Activated naive CD8-positive, alpha-beta T cell treated with anti-CD3 and anti-CD28 coated beads, Interleukin-2, amount 50 U/mL, for 24 hours (primary cell): Measurements from ENCODE around the gene COL5A1.
"Not testable (repeated sequence)": the region's sequence is repeated elsewhere in the genome, so short reads cannot be mapped to it uniquely, and the experiment has no call there.

ENCODE experiments used
- ATAC-seq: fragments of 150-1000 bp; cut with Tn5 transposase; one replicate; pipeline ENCODE4 v1.10.0; 2021
- DNase-seq: peaks from one replicate; pipeline ENCODE4 v3.0.0; 2021
- H3K27ac Mint-ChIP-seq: one replicate; pipeline ENCODE4 v1.8.0; 2021; ENCODE audit warnings: mild to moderate bottlenecking, mixed read lengths
- H3K27me3 Mint-ChIP-seq: one replicate; pipeline ENCODE4 v1.8.0; 2021; ENCODE audit warnings: mixed read lengths
- H3K36me3 Mint-ChIP-seq: one replicate; pipeline ENCODE4 v1.8.0; 2021; ENCODE audit warnings: low read depth, mixed read lengths
- H3K4me1 Mint-ChIP-seq: one replicate; pipeline ENCODE4 v1.8.0; 2021; ENCODE audit warnings: mixed read lengths
- H3K4me3 Mint-ChIP-seq: one replicate; pipeline ENCODE4 v1.8.0; 2021; ENCODE audit warnings: mild to moderate bottlenecking, moderate library complexity, mixed read lengths
- H3K9me3 Mint-ChIP-seq: one replicate; pipeline ENCODE4 v1.8.0; 2021; ENCODE audit warnings: mixed read lengths

The COL5A1 gene

GRCh38 chr9:134710901-134711300 is 69.3 kb downstream of the COL5A1 start:
- H3K4me3 Mint-ChIP-seq, result no peak overlapping the region
- ATAC-seq (no peak), DNase-seq (no peak)
- H3K36me3 Mint-ChIP-seq, result no peaks in the 10 kb centered on the region
- H3K27me3 Mint-ChIP-seq, result no peaks in the 10 kb centered on the region
- no peak overlapping the region for H3K27ac Mint-ChIP-seq
- peaks cover 10% of the 10 kb centered on the region for H3K9me3 Mint-ChIP-seq
- no peaks in the 10 kb centered on the region for H3K4me1 Mint-ChIP-seq

- Mint-ChIP-seq H3K4me1 (no peaks in the 10 kb centered on the region), H3K27me3 (no peaks in the 10 kb centered on the region), H3K36me3 (no peaks in the 10 kb centered on the region), H3K9me3 (peaks cover 10% of the 10 kb centered on the region), H3K4me3 (no peak overlapping the region), H3K27ac (no peak overlapping the region)
- ATAC-seq, result no peak
- DNase-seq, result no peak
These were observed 70.6 kb downstream of the COL5A1 start for GRCh38 chr9:134712243-134712642.

- DNase-seq (no peak), ATAC-seq (no peak)
- H3K27me3 Mint-ChIP-seq, result no peaks in the 10 kb centered on the region
These were observed 71.3 kb downstream of the COL5A1 start for GRCh38 chr9:134712926-134713325.

GRCh38 chr9:134715536-134715935 is 73.9 kb downstream of the COL5A1 start:
- not testable (repeated sequence) for ATAC-seq, DNase-seq, H3K36me3 Mint-ChIP-seq, H3K4me1 Mint-ChIP-seq, H3K4me3 Mint-ChIP-seq, H3K27me3 Mint-ChIP-seq, H3K27ac Mint-ChIP-seq
- H3K9me3 Mint-ChIP-seq, result peaks cover 10% of the 10 kb centered on the region

More at GRCh38 chr9:134712926-134713325, 71.3 kb downstream of the COL5A1 start:
- Mint-ChIP-seq H3K27ac (no peak overlapping the region), H3K36me3 (no peaks in the 10 kb centered on the region), H3K4me3 (no peak overlapping the region), H3K4me1 (no peaks in the 10 kb centered on the region), H3K9me3 (peaks cover 10% of the 10 kb centered on the region)

- ATAC-seq, result no peak
- Mint-ChIP-seq H3K4me3 (no peak overlapping the region), H3K9me3 (peaks cover 10% of the 10 kb centered on the region), H3K36me3 (no peaks in the 10 kb centered on the region), H3K27ac (no peak overlapping the region), H3K27me3 (peaks cover 2% of the 10 kb centered on the region), H3K4me1 (no peaks in the 10 kb centered on the region)
- no peak for DNase-seq
These were observed 74.5 kb downstream of the COL5A1 start for GRCh38 chr9:134716067-134716466.

- peaks cover 10% of the 10 kb centered on the region for H3K9me3 Mint-ChIP-seq
- H3K4me1 Mint-ChIP-seq, result no peaks in the 10 kb centered on the region
- DNase-seq, result no peak
- no peak overlapping the region for H3K4me3 Mint-ChIP-seq
- H3K27me3 Mint-ChIP-seq, result peaks cover 2% of the 10 kb centered on the region
- no peak for ATAC-seq
- no peak overlapping the region for H3K27ac Mint-ChIP-seq
- H3K36me3 Mint-ChIP-seq, result no peaks in the 10 kb centered on the region
These were observed 75.5 kb downstream of the COL5A1 start for GRCh38 chr9:134717056-134717455.

- Mint-ChIP-seq H3K9me3 (peaks cover 10% of the 10 kb centered on the region), H3K4me1 (no peaks in the 10 kb centered on the region), H3K27ac (no peak overlapping the region), H3K36me3 (no peaks in the 10 kb centered on the region), H3K4me3 (no peak overlapping the region), H3K27me3 (peaks cover 4% of the 10 kb centered on the region)
- DNase-seq (no peak), ATAC-seq (no peak)
These were observed 76.5 kb downstream of the COL5A1 start for GRCh38 chr9:134717924-134718645.

GRCh38 chr9:134719331-134719730 is 77.7 kb downstream of the COL5A1 start:
- H3K27me3 Mint-ChIP-seq, result peaks cover 4% of the 10 kb centered on the region
- peak overlapping the region; percentile 2 for H3K27ac Mint-ChIP-seq
- H3K4me3 Mint-ChIP-seq, result no peak overlapping the region
- no peak for DNase-seq
- ATAC-seq, result no peak
- peaks cover 2% of the 10 kb centered on the region for H3K9me3 Mint-ChIP-seq
- no peaks in the 10 kb centered on the region for H3K36me3 Mint-ChIP-seq
- H3K4me1 Mint-ChIP-seq, result no peaks in the 10 kb centered on the region

GRCh38 chr9:134720136-134720753 is 78.6 kb downstream of the COL5A1 start:
- Mint-ChIP-seq H3K4me1 (no peaks in the 10 kb centered on the region), H3K27ac (no peak overlapping the region), H3K9me3 (no peaks in the 10 kb centered on the region), H3K4me3 (no peak overlapping the region), H3K27me3 (peaks cover 5% of the 10 kb centered on the region), H3K36me3 (no peaks in the 10 kb centered on the region)
- DNase-seq (no peak), ATAC-seq (no peak)

GRCh38 chr9:134720796-134721195 is 79.2 kb downstream of the COL5A1 start:
- ATAC-seq (no peak), DNase-seq (no peak)
- Mint-ChIP-seq H3K9me3 (no peaks in the 10 kb centered on the region), H3K4me1 (no peaks in the 10 kb centered on the region), H3K36me3 (no peaks in the 10 kb centered on the region), H3K27ac (no peak overlapping the region), H3K27me3 (peaks cover 9% of the 10 kb centered on the region), H3K4me3 (no peak overlapping the region)

GRCh38 chr9:134721344-134721743 is 79.7 kb downstream of the COL5A1 start:
- peaks cover 9% of the 10 kb centered on the region for H3K27me3 Mint-ChIP-seq
- no peaks in the 10 kb centered on the region for H3K9me3 Mint-ChIP-seq
- DNase-seq, result no peak
- H3K27ac Mint-ChIP-seq, result no peak overlapping the region
- H3K4me1 Mint-ChIP-seq, result no peaks in the 10 kb centered on the region
- H3K36me3 Mint-ChIP-seq, result no peaks in the 10 kb centered on the region
- ATAC-seq, result no peak
- H3K4me3 Mint-ChIP-seq, result no peak overlapping the region

- ATAC-seq (no peak), DNase-seq (no peak)
- H3K36me3 Mint-ChIP-seq, result no peaks in the 10 kb centered on the region
- no peak overlapping the region for H3K4me3 Mint-ChIP-seq
- no peaks in the 10 kb centered on the region for H3K4me1 Mint-ChIP-seq
- H3K9me3 Mint-ChIP-seq, result no peaks in the 10 kb centered on the region
- H3K27ac Mint-ChIP-seq, result no peak overlapping the region
- H3K27me3 Mint-ChIP-seq, result peaks cover 9% of the 10 kb centered on the region
These were observed 80.6 kb downstream of the COL5A1 start for GRCh38 chr9:134722120-134722701.

GRCh38 chr9:134723037-134723436 is 81.4 kb downstream of the COL5A1 start:
- H3K9me3 Mint-ChIP-seq, result no peaks in the 10 kb centered on the region

GRCh38 chr9:134723491-134724190 is 82.0 kb downstream of the COL5A1 start:
- DNase-seq, result no peak
- H3K4me3 Mint-ChIP-seq, result no peak overlapping the region

More at GRCh38 chr9:134723037-134723436, 81.4 kb downstream of the COL5A1 start:
- Mint-ChIP-seq H3K36me3 (no peaks in the 10 kb centered on the region), H3K4me3 (no peak overlapping the region), H3K27me3 (peaks cover 9% of the 10 kb centered on the region), H3K27ac (no peak overlapping the region), H3K4me1 (no peaks in the 10 kb centered on the region)
- no peak for ATAC-seq
- no peak for DNase-seq

More at GRCh38 chr9:134723491-134724190, 82.0 kb downstream of the COL5A1 start:
- Mint-ChIP-seq H3K27ac (no peak overlapping the region), H3K27me3 (peaks cover 9% of the 10 kb centered on the region), H3K9me3 (no peaks in the 10 kb centered on the region), H3K4me1 (no peaks in the 10 kb centered on the region), H3K36me3 (no peaks in the 10 kb centered on the region)
- no peak for ATAC-seq
